GM12892 (cell line): ENCODE data around the gene ZBTB20.

Experiments
- DNase-seq: peaks from one replicate; pipeline ENCODE4 v3.0.0; 2011; ENCODE audit not compliant: insufficient read length
- FAIRE-seq: peaks from 2 replicates; lab custom pipeline; 2011; peaks lifted over from hg19 to GRCh38; lab: Jason Lieb, UNC
- POLR2A ChIP-seq: IDR thresholded peaks from 2 replicates; pipeline ENCODE4 v1.6.1; 2011; ENCODE audit warnings: low read depth, low read length, control low read depth
- POLR2AphosphoS5 ChIP-seq: IDR thresholded peaks from 2 replicates; pipeline ENCODE4 v1.6.1; 2011; ENCODE audit warnings: low read depth, low read length, control low read depth
- TAF1 ChIP-seq: IDR thresholded peaks from 2 replicates; pipeline ENCODE4 v1.6.1; 2011; ENCODE audit warnings: low read depth, mild to moderate bottlenecking, control low read depth, low read length, borderline replicate concordance

The ZBTB20 gene

GRCh38 chr3:114597871-114598270 is 549.2 kb downstream of the ZBTB20 start:
- no peak for TF ChIP-seq POLR2A
- no peak for TF ChIP-seq POLR2AphosphoS5
- TF ChIP-seq TAF1 = no peak
- FAIRE-seq = no peak
- no peak for DNase-seq

- DNase-seq (no peak), FAIRE-seq (no peak)
- no peak for TF ChIP-seq POLR2AphosphoS5
- TF ChIP-seq POLR2A = no peak
- no peak for TF ChIP-seq TAF1
Observed at GRCh38 chr3:114597012-114597411, 550.1 kb downstream of the ZBTB20 start.

GRCh38 chr3:114596147-114596546 is 550.9 kb downstream of the ZBTB20 start:
- TF ChIP-seq POLR2AphosphoS5 = no peak
- TF ChIP-seq TAF1 = no peak
- no peak for TF ChIP-seq POLR2A
- FAIRE-seq (no peak), DNase-seq (no peak)

- DNase-seq (no peak), FAIRE-seq (no peak)
- TF ChIP-seq POLR2AphosphoS5 (no peak), TAF1 (no peak), POLR2A (no peak)
Observed at GRCh38 chr3:114595522-114596028, 551.5 kb downstream of the ZBTB20 start.

- TF ChIP-seq POLR2A (no peak), POLR2AphosphoS5 (no peak)
- DNase-seq = no peak
- no peak for FAIRE-seq
Observed at GRCh38 chr3:114590309-114591047, 556.6 kb downstream of the ZBTB20 start.

- TF ChIP-seq POLR2AphosphoS5 (no peak), TAF1 (no peak), POLR2A (no peak)
- FAIRE-seq (no peak), DNase-seq (no peak)
Observed at GRCh38 chr3:114587986-114588385, 559.1 kb downstream of the ZBTB20 start.

GRCh38 chr3:114586119-114586518 is 561.0 kb downstream of the ZBTB20 start:
- no peak for TF ChIP-seq TAF1
- DNase-seq = no peak
- no peak for FAIRE-seq

GRCh38 chr3:114585687-114586086 is 561.4 kb downstream of the ZBTB20 start:
- TF ChIP-seq POLR2AphosphoS5 (no peak), TAF1 (no peak), POLR2A (no peak)
- FAIRE-seq (no peak), DNase-seq (no peak)

- DNase-seq (no peak), FAIRE-seq (no peak)
- TF ChIP-seq POLR2A = no peak
- TF ChIP-seq TAF1 = no peak
- TF ChIP-seq POLR2AphosphoS5 = no peak
Observed at GRCh38 chr3:114584734-114585371, 562.2 kb downstream of the ZBTB20 start.

- FAIRE-seq = peak; percentile 69
- TF ChIP-seq TAF1 (no peak), POLR2A (no peak), POLR2AphosphoS5 (no peak)
- no peak for DNase-seq
Observed at GRCh38 chr3:114582929-114583328, 564.2 kb downstream of the ZBTB20 start.

- FAIRE-seq = no peak
- DNase-seq = no peak
Observed at GRCh38 chr3:114572364-114573062, 574.6 kb downstream of the ZBTB20 start.

More at GRCh38 chr3:114572364-114573062, 574.6 kb downstream of the ZBTB20 start:
- TF ChIP-seq TAF1 (no peak), POLR2A (no peak), POLR2AphosphoS5 (no peak)
